HG03175 (cell line): ENCODE data around the gene RNASEL.

Experiments used
- ATAC-seq: cut with Tn5 transposase; IDR thresholded peaks from one replicate; pipeline ENCODE4 v1.9.1; 2021; ENCODE audit warnings: mild to moderate bottlenecking, moderate library complexity; ENCODE audit not compliant: unreplicated experiment

RNASEL gene

DNA sequence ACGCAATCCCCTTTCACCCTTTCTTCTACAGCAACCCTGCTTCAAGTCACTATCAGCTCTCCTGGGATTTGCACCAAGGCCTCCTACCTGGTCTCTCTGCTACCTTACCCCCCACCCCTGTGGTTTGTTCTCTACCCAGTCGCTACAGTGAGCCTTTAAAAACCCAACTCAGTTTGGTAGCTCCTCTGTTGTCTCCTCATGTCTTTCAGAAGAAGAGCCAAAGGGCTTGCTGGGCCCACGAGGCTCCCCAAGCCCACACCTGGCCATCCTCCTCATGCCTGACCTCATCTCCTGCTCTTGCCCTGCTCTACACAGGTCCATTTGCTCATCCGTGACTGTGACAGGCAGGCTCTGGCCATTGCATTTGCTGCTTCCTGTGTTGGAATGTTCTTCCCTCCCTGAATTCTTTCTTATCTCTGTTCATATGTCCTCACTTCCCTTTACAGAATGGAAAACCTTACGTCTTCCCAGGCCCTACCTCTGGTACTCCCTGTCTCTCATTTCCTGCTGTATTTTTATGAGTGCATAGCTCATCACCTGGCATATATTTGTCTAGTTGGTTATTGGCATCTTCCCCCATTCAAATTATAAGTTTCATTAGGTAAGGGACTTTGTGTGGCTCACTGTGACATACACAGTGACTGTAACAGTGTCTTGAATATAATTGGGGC is 11.8 kb upstream of the RNASEL start:
- ATAC-seq = no peak

- ATAC-seq = no peak
These were observed 11.1 kb upstream of the RNASEL start for GRCh38 chr1:182600036-182600713.

- ATAC-seq = no peak
These were observed 10.3 kb upstream of the RNASEL start for GRCh38 chr1:182599339-182599738.

DNA sequence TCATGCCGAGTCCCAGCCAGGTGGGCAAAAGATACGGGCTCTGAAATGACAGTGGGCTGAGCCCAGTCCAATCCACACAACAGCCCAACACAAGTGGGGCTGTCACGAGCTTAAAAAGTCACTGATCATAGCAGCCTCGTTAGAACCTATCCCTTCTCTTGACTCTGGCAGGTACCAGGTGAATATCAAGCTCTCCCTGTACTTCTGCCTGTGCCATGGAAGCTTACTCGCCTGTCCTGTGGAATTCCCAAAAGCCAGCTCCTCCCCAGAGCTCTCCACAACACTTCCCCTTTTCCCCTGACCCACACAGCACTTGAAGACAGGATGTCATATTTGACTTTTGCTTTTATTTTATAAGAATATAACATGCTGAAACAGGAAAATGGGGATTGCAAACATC is 9.2 kb upstream of the RNASEL start:
- no peak for ATAC-seq

DNA sequence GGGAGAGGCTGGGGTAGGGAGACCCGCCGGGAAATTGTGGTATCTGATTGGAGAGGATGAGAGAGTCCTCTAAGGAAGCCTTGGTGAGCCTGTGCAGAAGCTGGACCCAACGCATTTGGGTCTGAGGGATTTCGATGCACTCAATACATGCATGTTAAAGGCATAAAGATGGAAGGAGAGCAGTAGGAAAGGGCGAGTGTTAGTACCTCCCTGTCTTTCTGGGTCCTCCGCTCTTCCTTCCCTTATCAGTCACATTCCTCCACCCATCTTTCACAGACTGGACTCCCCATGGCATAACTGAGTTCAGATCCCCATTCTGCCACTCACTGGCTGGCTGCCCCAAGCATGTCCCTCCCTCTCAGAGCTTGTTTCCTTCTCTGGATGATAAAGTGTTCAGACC is 7.9 kb upstream of the RNASEL start:
- ATAC-seq = no peak

GRCh38 chr1:182595641-182596240 is 6.7 kb upstream of the RNASEL start:
- no peak for ATAC-seq

DNA sequence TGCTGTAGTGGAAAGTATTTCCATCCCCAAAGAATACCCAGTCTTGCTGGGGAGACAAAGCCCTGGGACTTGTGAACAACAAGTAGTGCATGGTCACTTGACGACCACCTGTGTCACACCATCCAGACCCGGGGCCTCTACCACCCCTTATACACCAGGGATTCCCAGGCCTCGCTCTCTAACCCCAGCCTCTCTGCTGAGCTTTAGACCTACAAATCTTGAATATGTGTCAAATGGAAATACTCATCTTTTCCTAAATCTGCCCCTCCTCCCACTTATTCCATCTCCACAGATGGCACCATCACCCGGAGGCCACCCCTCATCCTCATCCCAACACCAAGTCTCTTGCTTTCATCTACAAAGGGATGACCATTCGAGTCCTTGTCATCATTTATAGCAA is 875 bp upstream of the RNASEL start:
- ATAC-seq = no peak

- no peak for ATAC-seq
These were observed 464 bp upstream of the RNASEL start for GRCh38 chr1:182589520-182589919.

- ATAC-seq = peak; percentile 12
These were observed 1.2 kb downstream of the RNASEL start for GRCh38 chr1:182587666-182588499.

DNA sequence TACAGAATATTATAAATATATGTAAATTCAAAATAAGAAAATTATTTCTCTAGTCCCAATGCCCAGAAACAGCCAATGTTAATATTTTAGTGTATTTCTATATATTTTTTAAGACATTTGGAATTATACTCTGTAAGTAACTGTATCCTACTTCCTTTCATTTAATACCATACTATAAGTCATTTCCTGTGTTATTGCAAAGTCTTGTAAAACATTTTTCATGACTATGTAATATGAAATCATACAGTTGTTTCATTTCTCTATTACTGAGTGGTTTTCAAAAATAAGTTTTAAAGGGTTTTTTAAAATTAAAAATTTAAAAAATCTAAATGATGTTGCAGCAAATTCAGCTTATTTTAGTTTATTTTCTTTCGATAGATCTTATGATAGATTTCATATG is 2.0 kb downstream of the RNASEL start:
- ATAC-seq = no peak

DNA sequence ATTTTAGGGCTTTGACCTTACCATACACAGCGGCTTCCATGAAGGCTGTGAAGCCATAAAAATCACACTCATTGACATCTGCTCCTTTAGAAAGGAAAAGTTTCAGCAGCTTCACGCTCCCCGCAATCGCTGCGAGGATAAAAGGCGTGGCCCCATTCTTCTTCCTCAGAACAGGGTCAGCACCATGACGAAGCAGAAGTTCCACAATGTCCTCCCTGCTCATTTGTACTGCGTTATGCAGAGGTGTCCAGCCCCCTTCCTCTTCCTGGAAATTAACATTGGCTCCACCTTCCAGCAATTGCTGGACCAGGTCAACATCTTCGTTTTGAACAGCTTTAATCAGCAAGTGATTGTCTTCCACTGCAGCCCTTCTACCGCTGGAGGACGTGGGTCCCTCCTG is 2.7 kb downstream of the RNASEL start:
- no peak for ATAC-seq

GRCh38 chr1:182584746-182585145 is 4.3 kb downstream of the RNASEL start:
- ATAC-seq = no peak

DNA sequence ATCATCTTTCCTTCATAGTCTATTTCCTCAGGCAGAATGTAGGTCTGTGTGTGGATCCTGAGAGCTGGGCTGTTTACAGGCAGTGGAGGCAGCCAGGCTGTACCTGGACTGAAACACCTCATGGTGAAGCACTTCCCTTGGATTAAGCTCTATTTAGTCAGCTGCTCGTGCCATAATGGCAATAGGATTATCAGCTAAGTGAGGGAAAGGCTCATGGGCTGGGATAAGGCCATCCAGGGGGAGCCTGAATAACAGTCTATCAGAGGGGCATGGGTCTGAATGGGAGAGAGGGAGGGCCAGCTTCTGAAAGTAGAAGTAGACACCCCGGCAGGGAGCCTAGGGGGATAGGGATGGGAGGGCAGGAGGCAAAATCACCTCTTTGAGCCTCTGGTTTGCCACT is 8.3 kb downstream of the RNASEL start:
- ATAC-seq = no peak

DNA sequence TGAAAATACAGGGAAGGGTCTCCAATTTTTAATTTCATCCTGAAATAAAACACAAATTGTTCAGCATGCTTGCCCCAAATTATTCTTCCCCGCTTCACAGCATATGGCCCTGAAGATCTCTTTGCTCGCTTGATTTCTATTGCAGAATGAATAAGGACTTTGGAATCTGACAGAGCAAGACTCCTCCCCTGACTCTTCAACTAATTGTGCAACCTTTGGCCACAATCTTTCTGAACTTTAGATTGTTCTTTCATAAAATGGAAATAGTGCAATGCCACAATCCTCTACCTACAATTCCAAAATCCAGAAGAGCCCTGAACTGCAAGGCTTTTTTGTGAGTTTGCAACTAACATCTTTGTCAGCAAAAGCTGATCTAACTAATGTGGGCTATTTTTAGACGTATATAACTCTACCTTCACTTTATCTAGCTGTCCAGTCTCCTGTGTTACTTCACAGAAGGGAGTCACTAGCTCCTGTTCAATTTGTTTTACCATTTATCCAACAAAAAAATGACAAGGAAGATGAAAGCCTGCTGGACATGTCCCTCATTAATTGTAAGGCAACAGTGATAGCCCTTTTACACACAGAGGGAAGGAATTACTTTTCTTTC is 13.4 kb downstream of the RNASEL start:
- ATAC-seq = no peak

- no peak for ATAC-seq
These were observed 14.9 kb downstream of the RNASEL start for GRCh38 chr1:182574156-182574555.

GRCh38 chr1:182570611-182570970 is 18.5 kb downstream of the RNASEL start:
- no peak for ATAC-seq

- no peak for ATAC-seq
These were observed 19.0 kb downstream of the RNASEL start for GRCh38 chr1:182569939-182570610.

- no peak for ATAC-seq
These were observed 20.3 kb downstream of the RNASEL start for GRCh38 chr1:182568647-182569284.

GRCh38 chr1:182567629-182568028 is 21.4 kb downstream of the RNASEL start:
- no peak for ATAC-seq

GRCh38 chr1:182565537-182565936 is 23.5 kb downstream of the RNASEL start:
- no peak for ATAC-seq
